ENCODE results near the gene S100A12. TPM values are rescaled to one million over a fixed set of nuclear protein-coding genes. Genes with fewer than 3 reads are reported as not detected.
A peak's percentile ranks its signal among the peaks of the same experiment; 100 is the strongest.
"Not testable (repeated sequence)": the region's sequence is repeated elsewhere in the genome, so short reads cannot be mapped to it uniquely, and the experiment has no call there.

Gene S100A12
- total RNA-seq = not detected

DNA sequence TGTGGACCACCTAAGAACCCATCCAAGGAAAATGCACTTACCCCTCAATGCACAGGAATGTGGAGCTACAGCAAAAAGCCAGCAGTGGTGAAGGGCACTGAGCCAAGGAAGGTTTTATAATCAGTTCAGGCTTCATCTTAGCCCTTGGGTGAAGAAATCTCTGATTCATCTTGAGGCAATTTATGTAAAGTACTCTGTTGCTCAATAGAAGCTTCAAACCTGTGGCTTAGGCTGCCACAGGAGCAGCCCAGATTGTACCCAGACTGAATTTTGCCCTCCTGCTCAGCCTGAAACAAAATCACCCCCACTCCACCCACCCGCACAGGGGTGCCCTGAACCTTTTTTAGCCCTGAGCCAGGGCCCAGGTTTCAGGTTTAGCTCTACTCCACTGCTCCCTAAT is at the start of gene S100A12:
Gene S100A12 (minus strand): TSS at position 111 of the 400 bp plus-strand sequence. CDS start 1,029 bp downstream, outside the sequence.
- DNase-seq = no peak
- no peak within 1 kb of the TSS for H3K27ac Mint-ChIP-seq
- POLR2A ChIA-PET = no interaction called here

DNA sequence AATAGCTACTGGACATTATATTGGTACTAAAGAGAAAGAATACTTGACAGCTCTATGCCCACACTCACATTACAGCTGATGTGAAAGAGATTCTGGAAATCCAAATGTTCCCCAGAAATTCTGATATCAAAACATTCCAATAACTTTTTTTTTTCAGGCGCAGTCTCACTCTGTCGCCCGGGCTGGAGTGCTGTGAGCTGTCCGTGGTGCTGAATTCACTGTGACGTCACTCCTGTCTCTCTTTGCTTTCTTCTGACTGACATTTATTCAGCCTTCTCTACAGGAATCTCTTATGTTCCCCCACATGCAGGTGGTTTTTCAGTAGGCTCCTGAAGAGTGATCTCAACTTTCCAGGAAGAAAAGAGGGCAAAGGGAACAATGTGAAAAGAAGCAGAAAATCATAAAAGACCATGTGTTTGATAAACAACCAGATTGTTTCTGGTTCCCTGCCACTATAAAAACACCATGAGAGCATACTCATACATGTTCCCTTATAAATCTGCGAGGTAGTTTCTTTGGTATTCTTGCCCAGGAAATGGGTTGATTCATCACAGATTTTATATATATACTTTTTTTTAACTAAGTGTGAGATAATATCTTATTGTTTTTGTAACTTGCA is 47.1 kb upstream of the S100A12 start:
- DNase-seq = peak; percentile 74
- Mint-ChIP-seq H3K4me3 (no peak overlapping the region), H3K36me3 (no peaks in the 10 kb centered on the region), H3K4me1 (no peaks in the 10 kb centered on the region), H3K27ac (no peak overlapping the region), H3K9me3 (no peaks in the 10 kb centered on the region), H3K27me3 (peaks cover 2% of the 10 kb centered on the region)
- no peak for ATAC-seq (ENCODE audit: low read depth)
- POLR2A ChIA-PET = no interaction called here

More for the DNA sequence above, at the start of gene S100A12:
- H3K4me1 Mint-ChIP-seq = no peaks in the 10 kb centered on the region
- peaks cover 25% of the 10 kb centered on the region for H3K27me3 Mint-ChIP-seq
- ATAC-seq (ENCODE audit: low read depth) = no peak
- peaks cover 2% of the 10 kb centered on the region for H3K9me3 Mint-ChIP-seq
- no peaks in the 10 kb centered on the region for H3K36me3 Mint-ChIP-seq
- no peak within 1 kb of the TSS for H3K4me3 Mint-ChIP-seq

DNA sequence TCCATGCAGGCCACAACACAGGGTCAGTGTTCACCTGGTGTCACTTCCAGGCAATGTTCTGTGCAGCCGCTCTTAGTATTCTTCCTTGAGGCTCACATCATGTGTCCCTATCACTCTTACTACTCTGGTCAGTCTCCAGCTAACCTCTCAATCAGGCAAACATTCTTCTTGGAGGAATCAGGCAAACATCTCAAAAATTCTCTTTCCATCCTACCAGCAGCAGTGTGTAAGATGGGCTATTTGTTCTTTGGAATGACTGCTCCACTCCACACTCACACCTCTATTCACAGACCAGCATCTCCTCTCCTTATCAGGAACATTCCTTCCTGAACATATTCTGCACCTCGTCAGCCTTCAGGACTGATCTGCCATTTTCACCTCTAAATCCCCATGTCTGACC is 44.9 kb upstream of the S100A12 start:
- POLR2A ChIA-PET = no interaction called here
- DNase-seq = no peak
- Mint-ChIP-seq H3K36me3 (no peaks in the 10 kb centered on the region), H3K9me3 (no peaks in the 10 kb centered on the region), H3K27ac (no peak overlapping the region), H3K27me3 (peaks cover 2% of the 10 kb centered on the region), H3K4me1 (no peaks in the 10 kb centered on the region), H3K4me3 (no peak overlapping the region)
- no peak for ATAC-seq (ENCODE audit: low read depth)

DNA sequence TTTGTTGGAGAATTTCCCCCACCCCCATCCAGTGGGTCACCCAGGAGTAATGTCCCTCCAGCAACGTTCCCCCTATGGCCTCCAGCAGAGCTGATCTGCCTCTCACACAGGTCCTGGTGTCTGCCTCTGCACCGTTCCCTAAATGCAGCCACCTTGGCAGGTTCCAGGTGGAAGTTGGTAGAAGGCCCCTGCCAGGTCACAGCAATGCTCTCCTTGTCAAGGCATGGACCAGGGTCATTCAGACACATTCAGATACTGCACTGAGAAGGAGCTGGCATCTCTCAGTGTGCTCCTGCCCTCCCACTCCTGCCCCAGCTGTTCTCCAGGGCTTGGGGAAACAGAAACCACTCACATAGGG is 44.0 kb upstream of the S100A12 start:
- H3K4me3 Mint-ChIP-seq; DNase-seq; H3K4me1 Mint-ChIP-seq; ATAC-seq (ENCODE audit: low read depth); H3K36me3 Mint-ChIP-seq; H3K27me3 Mint-ChIP-seq; H3K9me3 Mint-ChIP-seq; H3K27ac Mint-ChIP-seq; POLR2A ChIA-PET: not testable (repeated sequence)

DNA sequence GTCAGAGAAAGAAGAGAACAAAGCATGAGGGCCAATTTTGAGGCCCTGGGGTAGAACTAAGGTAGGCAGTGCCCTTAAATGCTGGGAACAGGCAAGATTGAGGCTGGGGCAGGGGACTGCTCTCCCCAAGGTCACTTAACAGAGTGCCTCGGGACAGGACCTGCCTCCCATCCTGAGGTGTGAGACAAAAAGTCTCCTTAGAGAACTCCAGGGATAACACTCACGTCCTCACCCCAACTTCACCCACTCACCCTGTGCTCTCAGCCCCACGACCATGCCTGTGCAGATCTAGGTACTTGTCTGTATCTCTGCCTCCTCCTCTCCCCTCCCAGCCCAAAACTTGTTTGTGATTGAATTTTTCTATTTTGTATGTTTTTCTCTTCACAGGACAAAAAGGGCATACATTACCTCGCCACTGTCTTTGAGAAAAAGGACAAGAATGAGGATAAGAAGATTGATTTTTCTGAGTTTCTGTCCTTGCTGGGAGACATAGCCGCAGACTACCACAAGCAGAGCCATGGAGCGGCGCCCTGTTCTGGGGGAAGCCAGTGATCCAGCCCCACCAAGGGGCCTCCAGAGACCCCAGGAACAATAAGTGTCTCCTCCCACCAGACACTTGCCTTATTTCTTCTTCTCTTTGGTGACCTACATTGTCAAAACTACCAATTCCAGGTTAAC is 43.5 kb upstream of the S100A12 start:
- ATAC-seq (ENCODE audit: low read depth); H3K36me3 Mint-ChIP-seq; POLR2A ChIA-PET; H3K4me1 Mint-ChIP-seq; H3K4me3 Mint-ChIP-seq; DNase-seq; H3K27me3 Mint-ChIP-seq; H3K27ac Mint-ChIP-seq; H3K9me3 Mint-ChIP-seq: not testable (repeated sequence)

DNA sequence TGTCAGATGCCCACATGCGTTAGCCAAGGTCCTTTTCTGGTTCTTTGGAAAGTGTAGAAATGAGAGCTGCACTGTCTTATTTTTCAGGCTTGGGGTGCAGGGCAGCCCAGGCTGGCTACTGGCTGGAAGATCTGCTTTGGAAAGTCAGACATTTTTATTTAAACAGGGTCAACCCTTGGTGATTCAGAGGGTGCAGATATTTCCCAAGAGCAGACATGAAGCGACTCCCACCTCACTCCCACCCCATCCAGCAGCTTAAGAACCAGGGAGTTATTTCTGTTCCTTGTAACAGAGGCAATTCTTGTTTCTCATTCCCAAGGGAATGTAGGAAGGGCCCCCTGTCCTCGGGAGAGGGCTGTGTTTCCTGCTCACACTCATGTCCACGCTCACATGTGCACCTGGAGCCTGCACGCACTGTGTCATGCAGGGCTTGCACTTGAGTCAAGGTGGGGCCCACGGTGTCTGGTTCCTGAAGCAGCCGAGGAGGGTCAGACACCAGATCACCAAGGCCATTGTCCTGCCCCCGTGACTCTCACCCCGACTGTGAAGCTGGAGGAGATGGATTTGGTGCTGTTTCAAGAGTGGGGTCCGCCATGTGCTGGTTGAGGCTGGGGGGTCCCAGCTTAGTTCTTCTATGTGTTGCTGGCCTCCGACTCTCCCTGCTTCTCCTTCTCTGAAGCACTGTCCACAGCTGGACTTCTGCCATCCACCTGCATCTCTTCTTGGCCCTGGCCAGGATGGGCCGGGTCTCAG is 41.9 kb upstream of the S100A12 start:
- POLR2A ChIA-PET = no interaction called here
- H3K36me3 Mint-ChIP-seq = no peaks in the 10 kb centered on the region
- DNase-seq = no peak

DNA sequence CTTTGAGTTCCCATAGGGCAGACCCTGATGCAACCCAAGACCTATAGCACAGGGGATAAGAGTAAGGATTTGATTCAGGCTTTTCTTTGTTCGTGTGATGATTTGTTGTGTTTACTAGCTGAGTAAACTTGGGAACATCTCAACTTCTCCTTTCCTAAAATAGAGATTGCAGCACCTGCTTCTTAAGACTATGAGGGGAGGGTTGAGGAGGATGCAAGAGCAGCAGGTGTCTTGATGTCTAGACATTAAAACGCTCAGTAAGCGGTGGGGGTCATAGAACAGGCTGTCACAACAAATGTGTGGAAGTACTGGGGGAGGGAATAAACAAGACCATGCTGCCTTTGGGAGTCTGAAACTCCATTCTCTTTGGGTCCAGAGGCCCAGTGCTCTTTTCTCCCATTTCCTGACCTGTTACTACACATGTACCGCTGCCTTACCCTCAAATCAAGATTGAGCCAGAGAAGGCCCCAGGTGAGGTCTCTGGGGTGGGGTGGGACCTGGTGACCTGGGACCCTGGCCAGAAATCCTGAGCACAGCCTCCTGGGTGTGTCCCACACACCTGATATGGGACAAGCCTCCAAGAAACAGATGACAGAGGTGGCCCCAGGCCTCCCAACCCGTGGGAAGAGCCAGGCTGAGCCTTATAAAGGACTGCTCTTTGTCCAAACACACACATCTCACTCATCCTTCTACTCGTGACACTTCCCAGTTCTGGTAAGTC is 40.6 kb upstream of the S100A12 start, which contains the start of gene S100A7A:
Gene S100A7A (plus strand): TSS at position 671 of the 721 bp plus-strand sequence. CDS start 1,563 bp downstream, outside the sequence.
- ATAC-seq (ENCODE audit: low read depth) (no peak), DNase-seq (no peak)
- H3K36me3 Mint-ChIP-seq = no peaks in the 10 kb centered on the region
- no peaks in the 10 kb centered on the region for H3K4me1 Mint-ChIP-seq
- POLR2A ChIA-PET = no interaction called here
- H3K27ac Mint-ChIP-seq = no peak within 1 kb of the TSS
- H3K27me3 Mint-ChIP-seq = peaks cover 2% of the 10 kb centered on the region
- H3K9me3 Mint-ChIP-seq = peaks cover 2% of the 10 kb centered on the region
- no peak within 1 kb of the TSS for H3K4me3 Mint-ChIP-seq

More for the DNA sequence above, 41.9 kb upstream of the S100A12 start:
- ATAC-seq (ENCODE audit: low read depth) = no peak
- Mint-ChIP-seq H3K4me1 (no peaks in the 10 kb centered on the region), H3K4me3 (no peak overlapping the region), H3K9me3 (peaks cover 2% of the 10 kb centered on the region), H3K27ac (no peak overlapping the region), H3K27me3 (peaks cover 2% of the 10 kb centered on the region)

DNA sequence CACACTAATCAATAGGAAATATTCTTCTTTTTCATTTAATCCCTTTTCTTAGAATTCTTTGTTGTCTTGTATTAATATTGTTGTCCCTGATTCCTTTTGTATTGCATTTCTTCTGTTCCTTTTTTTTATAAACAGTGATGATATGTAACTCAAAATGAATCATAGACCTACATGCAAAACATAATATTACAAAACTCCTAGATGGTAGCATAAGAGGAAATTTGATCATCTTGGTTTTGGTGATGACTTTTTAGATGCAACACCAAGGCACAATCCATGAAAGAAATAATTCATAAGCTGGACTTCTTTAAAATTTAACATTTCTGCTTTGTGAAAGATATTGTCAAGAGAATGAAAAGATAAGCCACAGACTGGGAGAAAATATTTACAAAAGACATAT is 38.5 kb upstream of the S100A12 start:
- POLR2A ChIA-PET, H3K27ac Mint-ChIP-seq, H3K36me3 Mint-ChIP-seq: not testable (repeated sequence)

DNA sequence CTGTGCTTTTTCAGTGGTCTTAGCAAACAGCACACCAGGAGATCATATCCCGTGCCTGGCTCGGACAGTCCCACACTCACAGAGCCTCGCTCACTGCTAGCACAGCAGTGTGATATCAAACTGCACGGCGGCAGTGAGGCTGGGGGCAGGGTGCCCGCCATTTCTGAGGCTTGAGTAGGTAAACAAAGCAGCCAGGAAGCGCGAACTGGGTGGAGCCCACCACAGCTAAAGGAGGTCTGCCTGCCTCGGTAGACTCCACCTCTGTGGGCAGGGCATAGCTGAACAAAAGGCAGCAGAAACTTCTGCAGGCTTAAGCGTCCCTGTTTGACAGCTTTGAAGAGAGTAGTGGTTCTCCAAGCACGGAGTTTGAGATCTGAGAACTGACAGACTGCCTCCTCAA is 31.9 kb upstream of the S100A12 start:
- POLR2A ChIA-PET; DNase-seq; H3K9me3 Mint-ChIP-seq; H3K4me3 Mint-ChIP-seq; H3K4me1 Mint-ChIP-seq; H3K27ac Mint-ChIP-seq; H3K36me3 Mint-ChIP-seq; ATAC-seq (ENCODE audit: low read depth): not testable (repeated sequence)
- peaks cover 19% of the 10 kb centered on the region for H3K27me3 Mint-ChIP-seq

More for the DNA sequence above, 38.5 kb upstream of the S100A12 start:
- not testable (repeated sequence) for H3K4me3 Mint-ChIP-seq; H3K4me1 Mint-ChIP-seq; ATAC-seq (ENCODE audit: low read depth); DNase-seq; H3K9me3 Mint-ChIP-seq
- H3K27me3 Mint-ChIP-seq = peaks cover 13% of the 10 kb centered on the region

DNA sequence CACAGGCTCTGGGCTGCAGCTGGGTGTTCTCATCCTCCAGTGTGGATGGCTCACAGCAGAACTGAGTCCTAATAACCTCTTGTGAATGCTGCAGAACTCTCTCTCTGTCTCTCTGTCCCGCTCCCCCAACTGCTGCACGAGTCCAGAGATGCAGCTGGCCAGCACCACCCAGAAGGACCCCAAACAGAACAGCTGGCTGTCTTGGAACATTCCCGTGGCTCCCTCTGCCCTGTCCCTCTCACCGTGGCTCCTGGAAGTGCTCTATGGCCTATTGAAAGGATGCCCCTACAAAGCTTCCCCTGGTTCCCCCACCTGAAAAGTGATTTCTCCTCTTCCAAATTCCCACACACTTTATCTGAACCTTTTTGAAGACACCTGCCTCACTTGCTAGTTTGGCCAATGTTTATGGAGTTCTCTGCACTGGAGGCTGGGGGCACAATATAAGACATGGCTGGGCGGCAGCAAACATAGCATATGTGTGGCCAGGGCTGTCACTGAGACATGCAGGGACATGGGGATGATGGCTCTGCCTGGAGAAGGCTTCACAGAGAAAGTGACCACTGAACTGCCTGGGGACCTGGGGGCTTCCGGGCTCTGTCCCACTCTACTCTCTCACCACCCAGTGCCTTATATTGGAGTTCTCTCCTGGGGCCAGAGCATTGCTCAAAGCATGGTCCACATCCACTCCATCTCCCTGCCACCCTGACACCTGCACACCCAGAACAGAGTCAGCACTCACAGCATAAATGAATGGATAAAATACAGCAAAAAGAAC is 30.6 kb upstream of the S100A12 start:
- H3K4me3 Mint-ChIP-seq; POLR2A ChIA-PET; DNase-seq; H3K27ac Mint-ChIP-seq; H3K4me1 Mint-ChIP-seq; ATAC-seq (ENCODE audit: low read depth); H3K9me3 Mint-ChIP-seq; H3K36me3 Mint-ChIP-seq: not testable (repeated sequence)
- H3K27me3 Mint-ChIP-seq = peaks cover 19% of the 10 kb centered on the region

DNA sequence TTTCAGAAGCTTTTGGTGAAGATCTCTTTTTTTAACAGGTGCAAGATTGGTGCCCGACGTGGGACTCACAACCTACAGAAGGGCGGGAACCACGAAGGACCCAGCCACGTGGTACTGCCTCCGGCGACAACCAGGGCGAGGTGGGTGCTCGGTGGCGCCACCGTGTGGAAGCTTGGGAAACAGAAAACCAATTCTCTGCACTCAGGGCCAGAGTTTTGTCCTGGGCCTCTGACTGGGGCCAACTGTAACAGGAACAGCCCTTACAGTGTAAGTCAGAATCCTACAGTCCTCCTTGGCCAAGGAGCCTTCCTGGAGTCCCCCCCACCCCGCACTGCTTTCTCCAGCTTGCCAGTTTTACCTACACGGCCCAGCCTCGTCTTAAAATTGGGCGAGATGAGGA is 29.3 kb upstream of the S100A12 start:
- peak; percentile 58 for DNase-seq
- Mint-ChIP-seq H3K9me3 (no peaks in the 10 kb centered on the region), H3K27ac (no peak overlapping the region), H3K4me1 (peaks cover 3% of the 10 kb centered on the region), H3K36me3 (no peaks in the 10 kb centered on the region), H3K27me3 (peaks cover 16% of the 10 kb centered on the region), H3K4me3 (no peak overlapping the region)
- no peak for ATAC-seq (ENCODE audit: low read depth)
- POLR2A ChIA-PET = no interaction called here

DNA sequence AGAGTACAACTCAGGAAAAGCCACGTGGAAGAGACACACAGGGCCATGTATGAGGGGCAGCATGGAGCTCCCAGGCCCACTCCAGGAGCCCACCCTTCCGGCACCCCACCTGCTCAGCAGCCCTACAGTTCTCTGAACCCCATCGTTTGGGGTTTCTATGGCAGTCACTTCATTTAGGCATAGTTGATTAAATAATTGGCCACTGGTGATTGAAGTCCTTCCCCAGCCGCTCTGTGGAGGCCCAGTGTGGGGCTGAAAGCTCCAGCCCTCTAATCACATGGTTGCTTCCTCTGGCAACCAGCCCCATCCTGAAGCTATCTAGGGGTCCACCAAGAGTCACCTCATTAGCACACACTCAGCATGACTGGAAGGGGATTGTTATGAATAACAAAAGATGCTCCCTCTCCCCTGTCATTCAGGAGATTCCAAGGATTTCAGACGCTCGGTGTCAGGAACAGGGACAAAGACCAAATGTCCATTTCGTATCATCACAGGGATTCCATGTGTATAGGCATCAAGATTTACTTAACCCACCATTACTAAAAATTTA is 28.7 kb upstream of the S100A12 start:
- ATAC-seq (ENCODE audit: low read depth) = no peak
- peaks cover 3% of the 10 kb centered on the region for H3K4me1 Mint-ChIP-seq
- H3K27me3 Mint-ChIP-seq = peaks cover 10% of the 10 kb centered on the region
- H3K27ac Mint-ChIP-seq = no peak overlapping the region
- H3K9me3 Mint-ChIP-seq = no peaks in the 10 kb centered on the region
- H3K4me3 Mint-ChIP-seq = no peak overlapping the region
- POLR2A ChIA-PET = no interaction called here
- no peaks in the 10 kb centered on the region for H3K36me3 Mint-ChIP-seq
- no peak for DNase-seq
